Activated CD4-positive, alpha-beta T cell treated with anti-CD3 and anti-CD28 coated beads, Interleukin-2, amount 10 ng/mL, durations not matched to agents 7 days and 5 days (primary cell): ENCODE measurements around the gene COA3. TPM values are rescaled to one million over a fixed set of nuclear protein-coding genes. Genes with fewer than 3 reads are reported as not detected.

Experiments
- CTCF ChIA-PET: fragments of 350-600 bp; sonication (Branson Sonifier 250); formaldehyde crosslinking; loops from one replicate; lab custom pipeline; 2021; ENCODE audit warnings: antibody characterized with exemption; lab: Charles Lee
- POLR2A ChIA-PET: fragments of 350-600 bp; sonication (Branson Sonifier 250); formaldehyde crosslinking; loops from one replicate; lab custom pipeline; 2021; ENCODE audit warnings: antibody characterized with exemption; lab: Charles Lee
- DNase-seq: peaks from one replicate; pipeline ENCODE4 v3.0.0-alpha.2; 2020
- H3K27ac Mint-ChIP-seq: one replicate; pipeline ENCODE4 v1.8.0; 2021; ENCODE audit warnings: mild to moderate bottlenecking, moderate library complexity, mixed read lengths
- H3K27me3 Mint-ChIP-seq: one replicate; pipeline ENCODE4 v1.8.0; 2021; ENCODE audit warnings: mixed read lengths
- H3K36me3 Mint-ChIP-seq: one replicate; pipeline ENCODE4 v1.8.0; 2021; ENCODE audit warnings: low read depth, mixed read lengths
- H3K4me1 Mint-ChIP-seq: one replicate; pipeline ENCODE4 v1.8.0; 2021; ENCODE audit warnings: mixed read lengths
- H3K4me3 Mint-ChIP-seq: one replicate; pipeline ENCODE4 v1.8.0; 2021; ENCODE audit warnings: mild to moderate bottlenecking, moderate library complexity, mixed read lengths
- H3K9me3 Mint-ChIP-seq: one replicate; pipeline ENCODE4 v1.8.0; 2021; ENCODE audit warnings: mixed read lengths
- microRNA-seq: library from miRNA; unstranded; fragments of <30 nt; microRNA quantifications from one replicate; pipeline ENCODE4 v1.2.0, GENCODE V29; 2021; ENCODE audit warnings: borderline microRNAs expressed, borderline replicate concordance
- total RNA-seq, 2 experiments: library from RNA; stranded (reverse); gene quantifications; one replicate each; pipeline ENCODE4 v1.2.3, GENCODE V29; 2021

Gene COA3
- total RNA-seq, 2 experiments from 2014 or later, result 41.2 to 45.1 TPM

- no peak for DNase-seq
- no peaks in the 10 kb centered on the region for H3K36me3 Mint-ChIP-seq
- no peaks in the 10 kb centered on the region for H3K4me1 Mint-ChIP-seq
- POLR2A ChIA-PET, result no interaction called here
- no peak overlapping the region for H3K27ac Mint-ChIP-seq
- H3K4me3 Mint-ChIP-seq, result no peak overlapping the region
- no peaks in the 10 kb centered on the region for H3K9me3 Mint-ChIP-seq
- peaks cover 51% of the 10 kb centered on the region for H3K27me3 Mint-ChIP-seq
- CTCF ChIA-PET, result no interaction called here
These were observed 43.7 kb downstream of the COA3 start for GRCh38 chr17:42754782-42755181.

DNA sequence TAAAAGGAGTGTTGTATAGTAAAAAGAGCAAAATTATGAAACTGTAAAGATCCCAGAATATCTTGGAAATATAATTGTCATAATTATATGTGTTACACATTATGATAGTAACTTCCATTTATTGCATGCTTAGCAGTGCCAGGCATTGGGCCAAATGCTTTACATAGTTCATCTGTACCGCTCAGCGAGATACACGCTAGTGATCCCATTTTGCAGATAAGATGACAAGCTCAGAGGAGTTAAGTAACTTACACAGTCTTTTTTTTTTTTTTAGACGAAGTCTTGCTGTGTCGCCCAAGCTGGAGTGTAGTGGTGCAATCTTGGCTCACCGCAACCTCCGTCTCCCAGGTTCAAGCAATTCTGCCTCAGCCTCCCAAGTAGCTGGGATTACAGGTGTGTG, 46.9 kb downstream of the COA3 start:
- POLR2A ChIA-PET, result no interaction called here
- Mint-ChIP-seq H3K27me3 (peaks cover 60% of the 10 kb centered on the region), H3K4me3 (no peak overlapping the region)

DNA sequence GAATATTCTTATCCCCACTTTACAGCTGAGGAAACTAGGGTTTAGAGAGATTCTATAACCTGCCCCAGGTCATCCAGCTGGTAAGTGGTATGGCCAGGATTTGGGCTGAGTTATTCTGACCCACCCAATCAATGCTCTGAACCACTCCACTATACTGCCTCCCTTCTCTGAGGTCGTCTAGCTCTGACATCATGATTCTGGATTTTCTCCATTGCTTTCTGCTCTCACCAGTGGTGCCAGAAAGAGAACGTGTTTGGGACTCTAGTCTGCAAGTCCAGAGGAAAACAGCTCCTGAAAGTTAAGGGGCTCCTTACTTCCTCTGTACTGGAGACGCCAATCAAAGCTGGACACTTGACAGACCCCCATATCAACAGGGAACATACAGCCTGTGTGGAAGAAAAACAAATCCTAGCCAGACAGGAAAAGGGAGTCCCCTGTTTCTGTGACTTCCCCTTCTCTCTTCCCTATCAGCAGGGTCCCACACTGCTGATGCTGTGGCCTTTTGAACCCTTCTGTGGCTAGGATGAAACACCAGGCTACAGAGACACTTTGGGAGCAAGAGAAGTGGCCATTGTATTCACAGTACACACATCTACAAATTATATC, 47.7 kb downstream of the COA3 start:
- H3K36me3 Mint-ChIP-seq, result no peaks in the 10 kb centered on the region
- H3K27me3 Mint-ChIP-seq, result peaks cover 62% of the 10 kb centered on the region
- no peak for DNase-seq
- no peaks in the 10 kb centered on the region for H3K4me1 Mint-ChIP-seq
- ChIA-PET POLR2A (interaction anchor here (0.5 kb wide), 1 partner anchor 309 kb away, joined by 4 read pairs; no protein-coding TSS in a partner anchor), CTCF (interaction anchor here (0.5 to 2.1 kb wide), 5 partner anchors 11 to 173 kb away, joined by 3 to 6 read pairs (median 4); partner anchors contain the start of gene PSMC3IP)
- no peak overlapping the region for H3K4me3 Mint-ChIP-seq
- no peaks in the 10 kb centered on the region for H3K9me3 Mint-ChIP-seq
- H3K27ac Mint-ChIP-seq, result no peak overlapping the region

More for the DNA sequence above, 46.9 kb downstream of the COA3 start:
- CTCF ChIA-PET, result no interaction called here
- Mint-ChIP-seq H3K27ac (no peak overlapping the region), H3K9me3 (no peaks in the 10 kb centered on the region), H3K4me1 (no peaks in the 10 kb centered on the region), H3K36me3 (no peaks in the 10 kb centered on the region)
- DNase-seq, result no peak

DNA sequence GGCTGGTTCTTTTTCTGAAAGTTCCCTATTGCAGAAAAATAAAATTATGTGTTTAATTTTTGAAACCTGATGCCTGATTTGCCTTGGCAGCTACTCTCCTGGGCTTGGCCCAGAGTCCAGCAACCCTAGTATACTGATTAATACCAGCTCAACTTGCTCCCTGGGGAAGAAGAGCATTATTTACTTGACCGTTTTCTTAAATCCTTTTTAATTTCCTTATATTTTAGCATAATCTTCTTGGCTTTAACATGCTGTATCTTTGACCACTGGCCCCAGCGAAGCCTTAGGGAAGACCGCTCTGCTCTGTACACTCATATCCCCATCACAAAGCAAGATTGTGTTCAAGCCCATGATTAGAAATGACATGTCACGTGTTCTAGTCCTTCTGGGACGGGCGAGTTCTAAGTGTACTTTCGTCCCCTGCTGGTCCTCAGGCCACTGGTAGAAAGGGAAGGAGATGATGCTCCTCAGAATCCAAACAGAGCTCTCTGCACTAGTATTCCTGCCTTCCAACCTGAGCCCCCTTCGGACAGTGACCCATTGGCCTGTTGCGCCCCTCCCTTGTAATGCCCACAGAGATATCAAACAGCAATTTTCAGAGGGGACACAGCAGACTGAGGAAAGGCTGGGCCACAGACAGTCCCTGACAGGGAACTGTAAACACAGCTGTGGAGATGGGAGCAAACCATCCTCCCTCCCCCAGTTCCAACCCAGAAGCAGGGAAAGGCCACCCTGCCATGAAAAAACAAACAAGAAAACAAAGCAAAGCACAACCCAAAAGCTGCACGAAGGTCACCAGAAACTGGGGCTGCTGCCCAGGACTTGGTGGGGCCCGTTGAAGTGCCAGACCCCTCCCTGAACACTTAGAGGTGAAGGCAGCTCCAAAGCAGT, 49.4 kb downstream of the COA3 start:
- ChIA-PET POLR2A (no interaction called here), CTCF (interaction anchor here (1.0 to 2.3 kb wide), 6 partner anchors 10 to 192 kb away, joined by 3 to 6 read pairs (median 4); partner anchors contain the start of gene PSMC3IP)
- Mint-ChIP-seq H3K27ac (no peak overlapping the region), H3K36me3 (peaks cover 4% of the 10 kb centered on the region), H3K27me3 (peaks cover 60% of the 10 kb centered on the region), H3K9me3 (no peaks in the 10 kb centered on the region), H3K4me1 (peaks cover 9% of the 10 kb centered on the region), H3K4me3 (no peak overlapping the region)
- DNase-seq, result no peak

GRCh38 chr17:42748202-42748907, 50.1 kb downstream of the COA3 start:
- ChIA-PET CTCF (interaction anchor here (1.3 to 2.3 kb wide), 3 partner anchors 10 to 14 kb away, joined by 3 to 5 read pairs (median 4); no protein-coding TSS in a partner anchor), POLR2A (interaction anchor here (0.6 kb wide), 1 partner anchor 317 kb away, joined by 4 read pairs; no protein-coding TSS in a partner anchor)
- Mint-ChIP-seq H3K27me3 (peaks cover 54% of the 10 kb centered on the region), H3K27ac (no peak overlapping the region), H3K4me3 (no peak overlapping the region), H3K36me3 (peaks cover 4% of the 10 kb centered on the region), H3K9me3 (no peaks in the 10 kb centered on the region), H3K4me1 (peaks cover 16% of the 10 kb centered on the region)
- no peak for DNase-seq

Small RNA genes lying within 50 kb of the gene (microRNA-seq; reads per million reads assigned to microRNA genes)
- gene MIR6781, result not detected

Other genes starting within 250 kb of the COA3 start
- gene HSD17B1, start 245.8 kb downstream of the COA3 start, total RNA-seq, result under 1 TPM; 0.73 to 0.97 TPM
- 10 to 100 TPM; 72.5 to 86.1 TPM for gene COASY, start 236.6 kb downstream of the COA3 start, total RNA-seq
- 10 to 100 TPM; 56.7 to 62.3 TPM for gene MLX, start 231.6 kb downstream of the COA3 start, total RNA-seq
- 10 to 100 TPM; 17.4 to 18.5 TPM for gene PSMC3IP, start 221.0 kb downstream of the COA3 start, total RNA-seq
- 10 to 100 TPM; 60.2 to 65.9 TPM for gene RETREG3, start 189.3 kb downstream of the COA3 start, total RNA-seq
- gene TUBG1, start 189.0 kb downstream of the COA3 start, total RNA-seq, result 10 to 100 TPM; 61.6 TPM
- 1 to 10 TPM; 6.7 to 7.2 TPM for gene TUBG2, start 139.4 kb downstream of the COA3 start, total RNA-seq
- 1 to 10 TPM in 1 of 2 experiments, under 1 TPM in 1; 0.85 to 1.3 TPM for gene PLEKHH3, start 121.7 kb downstream of the COA3 start, total RNA-seq
- under 1 TPM; 0.65 to 0.87 TPM for gene CCR10, start 116.9 kb downstream of the COA3 start, total RNA-seq
- gene CNTNAP1, start 116.2 kb downstream of the COA3 start, total RNA-seq, result 1 to 10 TPM in 1 of 2 experiments, under 1 TPM in 1; 0.81 to 1.0 TPM
- 10 to 100 TPM; 52.6 to 54.0 TPM for gene EZH1, start 53.7 kb downstream of the COA3 start, total RNA-seq
- gene RAMP2, start 37.5 kb downstream of the COA3 start, total RNA-seq, result not detected
- gene VPS25, start 25.3 kb downstream of the COA3 start, total RNA-seq, result 10 to 100 TPM; 51.9 to 59.4 TPM
- under 1 TPM; 0.47 to 0.77 TPM for gene WNK4, start 18.1 kb downstream of the COA3 start, total RNA-seq
- gene CNTD1, start 157 bp upstream of the COA3 start, total RNA-seq, result not detected
- gene BECN1, start 25.6 kb upstream of the COA3 start, total RNA-seq, result 10 to 100 TPM; 87.0 to 87.6 TPM
- gene PSME3, start 34.7 kb upstream of the COA3 start, total RNA-seq, result 100 to 1,000 TPM; 110 to 111 TPM
- gene AOC2, start 45.9 kb upstream of the COA3 start, total RNA-seq, result 1 to 10 TPM; 1.5 to 1.9 TPM
- under 1 TPM; 0.56 to 0.79 TPM for gene AOC3, start 52.5 kb upstream of the COA3 start, total RNA-seq
- not detected for gene G6PC1, start 102.1 kb upstream of the COA3 start, total RNA-seq
- 10 to 100 TPM; 31.4 to 43.0 TPM for gene AARSD1, start 165.8 kb upstream of the COA3 start, total RNA-seq
- under 1 TPM; 0.12 to 0.22 TPM for gene PTGES3L, start 181.4 kb upstream of the COA3 start, total RNA-seq
- gene RUNDC1, start 181.9 kb upstream of the COA3 start, total RNA-seq, result 10 to 100 TPM; 13.0 to 14.0 TPM
- 1,000 to 10,000 TPM; 1,014 to 1,124 TPM for gene RPL27, start 199.7 kb upstream of the COA3 start, total RNA-seq
- gene IFI35, start 208.1 kb upstream of the COA3 start, total RNA-seq, result 100 to 1,000 TPM; 125 to 137 TPM
- gene VAT1, start 223.7 kb upstream of the COA3 start, total RNA-seq, result 10 to 100 TPM; 10.2 to 12.8 TPM
- gene RND2, start 226.5 kb upstream of the COA3 start, total RNA-seq, result under 1 TPM in 1 of 2 experiments, not detected in 1; 0.05 TPM